H1 (cell line): ENCODE results near the gene RBM27. TPM values are rescaled to one million over a fixed set of nuclear protein-coding genes. Genes with fewer than 3 reads are reported as not detected.

Experiments used
- CTCF ChIA-PET: fragments of 300-600 bp; sonication (Branson Sonifier 250); formaldehyde crosslinking; loops from one replicate; lab custom pipeline; 2021; ENCODE audit not compliant: partially characterized antibody; lab: Charles Lee
- POLR2A ChIA-PET: fragments of 300-600 bp; sonication (Branson Sonifier 250); formaldehyde crosslinking; loops from one replicate; lab custom pipeline; 2021; ENCODE audit warnings: inconsistent platforms; ENCODE audit not compliant: partially characterized antibody; lab: Charles Lee
- DNase-seq, 2 experiments: peaks; one replicate each; pipeline versions ENCODE4 v3.0.0 to v3.0.0-alpha.2; 2010 to 2022; ENCODE audit warnings: low spot score in 2 of 2, low read depth in 1 of 2, mixed read lengths in 1 of 2
- FAIRE-seq: peaks from 2 replicates; lab custom pipeline; 2011; peaks lifted over from hg19 to GRCh38; lab: Jason Lieb, UNC
- H2AFZ ChIP-seq: 2 replicates; pipeline ENCODE4 v1.8.1; 2012; ENCODE audit warnings: low read length, inconsistent platforms
- H2AK5ac ChIP-seq: 2 replicates; pipeline ENCODE4 v1.6.1; 2013; ENCODE audit warnings: low read depth, low read length
- H2BK120ac ChIP-seq: replicated peaks from 2 replicates; pipeline ENCODE3; 2013; ENCODE audit warnings: low read depth, low read length, inconsistent platforms
- H2BK12ac ChIP-seq: 2 replicates; pipeline ENCODE4 v1.6.1; 2013; ENCODE audit warnings: low read depth, low read length
- H2BK15ac ChIP-seq: 2 replicates; pipeline ENCODE4 v1.6.1; 2013; ENCODE audit warnings: low read length
- H2BK20ac ChIP-seq: 2 replicates; pipeline ENCODE4 v1.6.1; 2013; ENCODE audit warnings: low read length
- H2BK5ac ChIP-seq: 2 replicates; pipeline ENCODE4 v1.6.1; 2013; ENCODE audit warnings: low read depth, low read length
- H3K14ac ChIP-seq: 2 replicates; pipeline ENCODE4 v1.6.1; 2013; ENCODE audit warnings: inconsistent platforms; ENCODE audit not compliant: insufficient read length
- H3K18ac ChIP-seq: 2 replicates; pipeline ENCODE4 v1.6.1; 2013; ENCODE audit warnings: low read length; ENCODE audit errors: extremely low read depth
- H3K23ac ChIP-seq: 2 replicates; pipeline ENCODE4 v1.6.1; 2013; ENCODE audit warnings: inconsistent platforms; ENCODE audit not compliant: insufficient read length
- H3K23me2 ChIP-seq: 2 replicates; pipeline ENCODE4 v1.6.1; 2013; ENCODE audit warnings: low read depth, low read length
- H3K27ac ChIP-seq: 2 replicates; pipeline ENCODE4 v1.6.1; 2011; ENCODE audit warnings: low read depth, low read length, inconsistent platforms
- H3K27me3 ChIP-seq, 4 experiments: replicated peaks in 1 of 4; 1 replicate in 1 of 4; 2 replicates in 3 of 4; pipeline versions ENCODE4 v1.6.1 to v1.8.1; 2011 to 2013; ENCODE audit warnings: low read length in 3 of 4, mild to moderate bottlenecking in 3 of 4, inconsistent platforms in 2 of 4, mixed read lengths in 2 of 4, moderate library complexity in 1 of 4; ENCODE audit not compliant: control insufficient read depth in 3 of 4, insufficient read depth in 3 of 4; ENCODE audit errors: extremely low read depth in 1 of 4
- H3K36me3 ChIP-seq, 4 experiments: 2 replicates each; pipeline versions ENCODE4 v1.6.1 to v1.8.1; 2011 to 2013; ENCODE audit warnings: mild to moderate bottlenecking in 4 of 4, low read length in 3 of 4, moderate library complexity in 2 of 4, control low read depth in 1 of 4, inconsistent platforms in 1 of 4; ENCODE audit not compliant: insufficient read depth in 4 of 4, control insufficient read depth in 2 of 4
- H3K4ac ChIP-seq: replicated peaks from 2 replicates; pipeline ENCODE3; 2013; ENCODE audit warnings: low read length, low read depth, mixed read lengths, inconsistent platforms; ENCODE audit not compliant: insufficient read length
- H3K4me1 ChIP-seq, 4 experiments: replicated peaks in 1 of 4; 1 replicate in 1 of 4; 2 replicates in 3 of 4; pipeline versions ENCODE4 v1.6.1 to v1.8.1; 2011 to 2013; ENCODE audit warnings: low read length in 3 of 4, inconsistent platforms in 2 of 4, mixed read lengths in 1 of 4; ENCODE audit not compliant: insufficient read depth in 4 of 4, control insufficient read depth in 3 of 4
- H3K4me2 ChIP-seq, 2 experiments: 2 replicates each; pipeline versions ENCODE4 v1.6.1 to v1.8.1; 2011 to 2013; ENCODE audit warnings: low read depth in 2 of 2, low read length in 2 of 2, control low read depth in 1 of 2, inconsistent platforms in 1 of 2, mild to moderate bottlenecking in 1 of 2; ENCODE audit not compliant: insufficient read depth in 1 of 2
- H3K4me3 ChIP-seq, 4 experiments: fragments of 200-600, 300-600 bp in 1 of 4; sonication (generic), shearing (Covaris generic), sonication (Bioruptor Twin) in 1 of 4; 2 replicates each; pipeline versions ENCODE4 v1.5.1 to v1.8.1; 2011 to 2016; ENCODE audit warnings: low read length in 4 of 4, low read depth in 3 of 4, control low read depth in 2 of 4, inconsistent platforms in 2 of 4, mild to moderate bottlenecking in 2 of 4, mixed read lengths in 1 of 4, moderate library complexity in 1 of 4; ENCODE audit not compliant: insufficient read depth in 2 of 4; ENCODE audit errors: extremely low read depth in 1 of 4
- H3K56ac ChIP-seq: replicated peaks from 2 replicates; pipeline ENCODE3; 2013; ENCODE audit warnings: low read depth, mild to moderate bottlenecking, mixed read lengths, low read length, inconsistent platforms; ENCODE audit not compliant: insufficient read length
- H3K79me1 ChIP-seq: 2 replicates; pipeline ENCODE4 v1.6.1; 2013; ENCODE audit warnings: low read depth, low read length, control low read depth
- H3K79me2 ChIP-seq, 2 experiments: 2 replicates each; pipeline versions ENCODE4 v1.6.1 to v1.8.1; 2012 to 2013; ENCODE audit warnings: low read length in 2 of 2, mild to moderate bottlenecking in 2 of 2, inconsistent platforms in 1 of 2; ENCODE audit not compliant: insufficient read depth in 2 of 2, control insufficient read depth in 1 of 2
- H3K9ac ChIP-seq, 4 experiments: replicated peaks in 1 of 4; 1 replicate in 1 of 4; 2 replicates in 3 of 4; pipeline versions ENCODE4 v1.6.1 to v1.8.1; 2011 to 2013; ENCODE audit warnings: low read depth in 3 of 4, low read length in 3 of 4, control low read depth in 2 of 4, mild to moderate bottlenecking in 2 of 4, moderate library complexity in 2 of 4, inconsistent platforms in 1 of 4; ENCODE audit errors: extremely low read depth in 1 of 4
- H3K9me3 ChIP-seq, 2 experiments: 2 replicates each; pipeline versions ENCODE4 v1.6.1 to v1.8.1; 2012 to 2013; ENCODE audit warnings: mild to moderate bottlenecking in 2 of 2, moderate library complexity in 2 of 2, control low read depth in 1 of 2, inconsistent platforms in 1 of 2, low read depth in 1 of 2, low read length in 1 of 2, mixed read lengths in 1 of 2; ENCODE audit not compliant: insufficient read depth in 2 of 2
- H4K20me1 ChIP-seq, 2 experiments: replicated peaks in 1 of 2; 2 replicates each; pipeline versions ENCODE3 to v1.8.1; 2011 to 2013; ENCODE audit warnings: inconsistent platforms in 2 of 2, low read length in 2 of 2, mild to moderate bottlenecking in 1 of 2; ENCODE audit not compliant: insufficient read depth in 2 of 2, control insufficient read depth in 1 of 2
- H4K5ac ChIP-seq: 2 replicates; pipeline ENCODE4 v1.6.1; 2013; ENCODE audit warnings: low read length, low read depth, mixed read lengths, inconsistent platforms; ENCODE audit not compliant: insufficient read length
- H4K8ac ChIP-seq: 2 replicates; pipeline ENCODE4 v1.8.0; 2013; ENCODE audit warnings: mild to moderate bottlenecking, moderate library complexity, low read length, inconsistent platforms; ENCODE audit not compliant: insufficient read depth; ENCODE audit errors: extremely low read depth
- H4K91ac ChIP-seq: replicated peaks from 2 replicates; pipeline ENCODE3; 2013; ENCODE audit warnings: low read length, mixed read lengths, inconsistent platforms; ENCODE audit not compliant: insufficient read length
- KDM5A ChIP-seq: fragments of 200-600 bp; IDR thresholded peaks from 2 replicates; pipeline ENCODE4 v1.7.1; 2012; ENCODE audit warnings: mild to moderate bottlenecking, low read length, inconsistent platforms, mixed read lengths
- WGBS, 2 experiments: shearing (Covaris generic) in 1 of 2; methylation state at CpG; one replicate each; pipeline versions ENCODE4 v1.1.6 to v1.1.7; 2013 to 2015; ENCODE audit warnings: low lambda C conversion rate in 2 of 2, mixed read lengths in 2 of 2, inconsistent platforms in 1 of 2, low coverage in 1 of 2, missing lambda C conversion rate in 1 of 2; ENCODE audit not compliant: insufficient replicate concordance in 2 of 2, insufficient coverage in 1 of 2, insufficient read length in 1 of 2; ENCODE audit errors: extremely low coverage in 1 of 2, missing lambda C conversion rate in 1 of 2; 5-methylcytosine and 5-hydroxymethylcytosine counted together
- polyA plus RNA-seq, 7 experiments: library from polyadenylated mRNA; depleted of rRNA in 3 of 7; stranded (reverse) in 5 of 7; unstranded in 2 of 7; fragments of >200 nt in 5 of 7; fragments of 200-250 nt in 2 of 7; gene quantifications; 1 replicate in 5 of 7; 2 replicates in 1 of 7; 4 replicates in 1 of 7; pipeline versions ENCODE4 v1.2.1 to v1.2.3, GENCODE V29; 2011 to 2013; ENCODE audit warnings: missing spikeins in 2 of 7, mixed read lengths in 2 of 7
- total RNA-seq: library from RNA; stranded (reverse); fragmentation: NEBNext Ultra II Directional; extraction: Animal tissue kit (Norgen Biotek cat#: 25700); gene quantifications from 2 replicates; pipeline ENCODE4 v1.2.1, GENCODE V29; 2021

The RBM27 gene
- total and polyA plus RNA-seq, 2 of the 8 experiments (the other 6 are each of a cell fraction or from before 2014, with no cell fraction given), result 13.1 to 42.9 TPM

DNA sequence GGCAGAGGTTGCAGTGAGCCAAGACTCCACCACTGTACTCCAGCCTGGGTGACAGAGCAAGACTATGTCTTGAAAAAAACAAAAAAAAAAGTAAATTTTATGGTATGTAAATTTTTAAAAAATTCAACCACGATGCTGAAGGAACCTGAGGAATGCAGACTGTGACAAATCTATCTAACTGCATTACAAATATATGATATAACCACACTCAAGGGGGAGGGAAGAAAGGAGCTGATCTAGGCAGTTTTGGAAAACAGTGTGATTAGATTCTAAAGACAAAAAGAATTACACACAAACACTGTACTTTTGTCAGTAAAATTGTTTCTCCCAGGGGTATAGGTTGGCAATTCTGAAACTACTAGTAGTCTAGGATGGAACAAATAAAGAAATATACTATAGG, 37.9 kb upstream of the RBM27 start:
- no peak overlapping the region for H4K8ac ChIP-seq
- no peak overlapping the region for H3K56ac ChIP-seq
- no peak overlapping the region for H2BK120ac ChIP-seq
- no peak overlapping the region for H3K27ac ChIP-seq
- H4K91ac ChIP-seq, result no peak overlapping the region
- WGBS, 2 experiments, result 87% methylated on average over 1 of the region's 1 CpG; no CpG with 5 or more reads in 1 of the 2 experiments
- no peak overlapping the region for H2BK12ac ChIP-seq
- no peaks in the 10 kb centered on the region for H3K9me3 ChIP-seq
- H2BK5ac ChIP-seq, result no peak overlapping the region
- no peak overlapping the region for H3K14ac ChIP-seq
- H3K18ac ChIP-seq, result no peak overlapping the region
- POLR2A ChIA-PET, result interaction anchor here (1.1 to 4.0 kb wide), 8 partner anchors 9 to 281 kb away, joined by 3 to 34 read pairs (median 4); no protein-coding TSS in a partner anchor
- H4K5ac ChIP-seq, result no peak overlapping the region
- no peak overlapping the region for H3K4me3 ChIP-seq
- FAIRE-seq (no peak), DNase-seq (no peak)
- no peak overlapping the region for H3K23ac ChIP-seq
- peaks cover 0 to 9% of the 10 kb centered on the region in 2 experiments for H4K20me1 ChIP-seq
- peaks cover 24 to 93% (median 68%) of the 10 kb centered on the region in 4 experiments for H3K36me3 ChIP-seq
- H3K4ac ChIP-seq, result no peak overlapping the region
- H3K9ac ChIP-seq, result no peak overlapping the region
- peaks cover 0 to 10% of the 10 kb centered on the region in 2 experiments; a peak in 2 of 4 replicates for H3K79me2 ChIP-seq
- H3K23me2 ChIP-seq, result no peaks in the 10 kb centered on the region
- CTCF ChIA-PET, result interaction anchor here (0.7 to 1.2 kb wide), 2 partner anchors 28 to 33 kb away, joined by 3 to 4 read pairs; no protein-coding TSS in a partner anchor
- no peak overlapping the region for H2BK20ac ChIP-seq
- H2BK15ac ChIP-seq, result no peak overlapping the region
- H3K79me1 ChIP-seq, result no peaks in the 10 kb centered on the region
- H3K4me1 ChIP-seq, result no peaks in the 10 kb centered on the region
- no peak overlapping the region for H2AFZ ChIP-seq
- no peak overlapping the region for H3K4me2 ChIP-seq
- no peaks in the 10 kb centered on the region for H3K27me3 ChIP-seq
- H2AK5ac ChIP-seq, result no peak overlapping the region
- TF ChIP-seq KDM5A, result no peak
